T1000 (cell line): ENCODE results near the gene NDUFAF8.

ENCODE experiments used
- DNase-seq: peaks from one replicate; lab custom pipeline; 2025; ENCODE audit warnings: mixed read lengths; lab: John Stamatoyannopoulos, UW

Gene NDUFAF8

DNA sequence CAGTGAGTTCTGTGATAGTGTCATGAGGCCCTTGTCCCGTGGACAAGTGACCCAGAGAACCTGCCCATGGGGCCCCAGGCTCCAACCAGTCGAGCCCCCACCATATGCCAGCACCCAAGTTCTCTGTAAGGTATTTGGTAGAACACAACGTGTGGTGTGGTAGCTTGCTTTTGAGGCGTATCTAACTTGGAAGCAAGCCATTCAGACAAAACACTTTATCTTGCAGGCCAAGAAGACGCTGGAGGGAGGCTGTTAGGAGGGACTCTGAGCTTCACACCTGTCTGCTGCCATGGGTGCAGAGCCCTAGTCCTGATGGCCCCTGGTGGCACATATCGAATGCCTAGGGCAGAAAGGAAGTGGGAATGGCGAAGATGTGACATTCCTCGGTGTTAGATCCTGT is 1.6 kb downstream of the NDUFAF8 start:
- no peak for DNase-seq

DNA sequence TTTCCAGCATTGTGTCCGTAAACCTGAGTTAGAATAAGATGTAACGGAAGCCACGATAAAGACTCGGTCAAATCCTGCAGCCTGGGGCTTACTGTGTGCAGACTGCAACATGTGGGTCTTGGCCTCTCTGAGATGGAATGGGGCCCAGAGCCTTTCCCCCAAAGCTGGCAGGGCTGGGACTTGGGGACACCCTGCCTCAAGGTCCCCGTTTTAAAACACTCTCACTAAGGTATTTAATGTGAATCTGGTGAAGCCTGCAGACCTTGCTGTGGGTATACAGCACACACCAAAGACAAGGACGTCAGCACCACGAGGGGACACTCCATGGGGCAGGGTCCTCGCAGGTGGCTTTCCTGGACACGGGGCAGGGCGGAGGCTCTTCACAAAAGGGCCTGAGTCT is 2.1 kb downstream of the NDUFAF8 start:
- DNase-seq: no peak

DNA sequence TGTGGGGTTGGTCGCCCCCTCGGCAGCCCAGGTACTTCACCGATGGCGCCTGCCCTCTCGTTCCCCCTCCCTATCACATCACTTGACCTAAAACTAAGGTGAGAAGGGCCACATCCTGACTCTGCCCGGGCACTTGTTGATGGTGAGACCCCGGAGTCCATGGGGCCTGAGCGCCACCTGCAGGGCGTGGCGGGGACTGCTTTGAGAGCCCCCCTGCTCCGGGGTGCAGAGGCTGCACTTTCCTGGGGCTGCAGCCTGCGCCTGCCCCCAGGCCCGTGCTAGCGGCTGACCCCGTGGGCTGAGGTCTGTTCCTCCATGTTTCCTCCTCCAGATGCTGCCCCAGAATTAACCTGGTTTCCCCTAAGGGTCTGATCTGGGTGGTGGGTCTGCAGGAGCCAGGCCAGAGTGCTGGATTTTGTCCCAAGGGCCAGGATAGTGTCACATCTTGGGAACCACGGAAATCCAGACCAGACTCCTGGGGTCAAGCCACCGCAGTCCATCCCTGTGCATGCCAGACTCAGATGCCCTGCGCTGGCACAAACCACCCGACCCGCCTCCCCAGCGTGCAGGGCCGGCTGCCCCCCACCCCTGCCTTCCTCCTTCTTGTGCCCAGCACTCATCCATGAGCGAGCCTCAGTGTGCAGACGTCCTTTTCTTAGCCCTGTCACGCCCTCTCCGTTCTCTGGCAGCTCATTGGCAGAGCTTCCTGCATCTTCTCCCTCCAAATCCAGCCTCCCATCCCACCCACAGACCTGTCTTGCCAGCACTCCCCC is 2.7 kb downstream of the NDUFAF8 start:
- peak; percentile 51 for DNase-seq

DNA sequence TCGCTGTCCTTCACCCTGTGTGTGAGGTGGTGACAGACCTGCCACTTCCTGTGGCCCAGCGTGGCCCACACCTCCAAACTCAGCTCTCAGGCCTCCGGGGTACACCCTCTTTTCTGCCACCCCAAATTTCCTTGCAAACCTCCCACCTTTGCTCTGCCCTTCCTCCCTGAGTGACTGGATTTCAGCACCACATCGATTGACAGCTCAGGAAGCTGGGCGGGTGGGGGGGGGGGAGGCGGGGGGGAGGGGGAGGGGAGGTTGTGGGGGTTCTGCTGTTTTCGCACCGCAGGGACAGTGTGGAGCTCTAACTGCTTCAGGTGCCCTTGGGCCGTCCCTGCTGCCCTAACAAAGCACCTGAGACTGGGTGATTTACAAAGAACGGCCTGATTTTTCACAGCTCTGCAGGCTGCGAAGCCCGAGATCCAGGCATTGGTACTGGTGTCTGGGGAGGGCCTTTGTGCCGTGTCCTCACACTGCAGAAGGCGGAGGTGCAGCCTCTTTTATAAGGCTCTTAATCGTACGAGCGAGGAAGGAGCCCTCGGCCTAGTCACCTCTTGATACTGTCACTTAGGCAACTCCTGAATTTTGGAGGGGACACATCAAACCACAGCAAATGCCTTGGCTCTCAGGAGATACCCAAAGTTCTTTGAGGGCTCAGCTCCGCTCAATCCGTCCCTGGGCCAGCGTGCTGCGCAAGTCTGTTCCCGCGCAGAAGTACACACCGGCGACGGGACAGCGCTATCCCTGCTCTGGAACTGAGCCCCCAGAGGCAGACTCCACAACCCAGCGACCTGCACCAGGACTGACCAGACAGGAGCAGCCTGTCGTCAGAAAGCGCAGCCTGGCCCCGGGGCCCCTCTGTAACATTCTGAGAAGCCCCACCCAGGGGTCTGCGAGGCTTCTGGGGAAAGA is 3.6 kb downstream of the NDUFAF8 start:
- DNase-seq: no peak

DNA sequence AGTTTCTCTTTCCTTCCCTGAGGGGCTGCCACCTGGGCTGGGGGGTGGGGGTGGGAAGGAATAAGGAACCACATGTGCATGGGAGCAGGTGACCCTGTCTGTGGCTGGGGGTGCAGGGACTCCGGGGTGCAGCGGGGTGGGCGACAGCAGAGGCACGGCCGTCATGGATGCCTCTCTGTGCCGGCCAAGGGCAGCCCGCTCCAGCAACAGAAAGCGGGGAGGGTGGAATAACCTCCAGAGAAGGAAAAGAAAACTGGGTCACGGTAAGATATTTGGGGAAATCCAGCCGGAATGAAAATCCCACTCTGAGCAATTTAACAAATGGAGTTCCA is 4.2 kb downstream of the NDUFAF8 start:
- no peak for DNase-seq

DNA sequence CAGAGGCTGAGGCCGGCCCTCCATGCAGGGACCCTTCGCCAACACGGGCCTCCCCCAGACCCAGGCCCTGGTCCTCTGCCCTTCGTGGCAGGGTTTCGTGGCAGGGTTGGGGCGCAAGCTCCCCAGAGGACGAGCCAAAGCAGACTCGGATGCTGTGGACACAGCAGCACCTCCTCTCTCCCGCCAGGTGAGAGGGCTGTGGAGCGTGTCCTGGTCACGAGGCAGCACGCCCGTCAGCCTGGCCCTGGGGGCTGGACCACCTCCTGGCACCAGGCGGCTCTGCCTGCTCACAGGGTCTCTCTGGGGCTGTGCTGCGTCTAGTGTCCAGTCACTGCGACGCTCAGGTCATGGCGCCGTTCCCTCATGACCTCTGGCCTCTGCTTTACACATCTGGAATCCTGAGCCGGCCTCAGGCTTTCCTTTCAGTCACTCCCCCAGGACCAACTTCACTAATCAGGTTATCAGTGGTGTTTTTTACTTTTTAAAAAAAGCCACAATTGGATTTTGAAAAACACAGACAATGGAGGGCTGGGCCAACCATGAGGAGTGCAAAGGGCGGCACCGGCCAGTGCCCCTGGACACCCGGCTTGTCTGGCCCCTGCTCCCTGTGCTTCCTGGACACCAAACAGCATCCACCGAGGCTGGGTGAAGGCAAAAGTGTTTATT is 5.4 kb downstream of the NDUFAF8 start:
- no peak for DNase-seq

DNA sequence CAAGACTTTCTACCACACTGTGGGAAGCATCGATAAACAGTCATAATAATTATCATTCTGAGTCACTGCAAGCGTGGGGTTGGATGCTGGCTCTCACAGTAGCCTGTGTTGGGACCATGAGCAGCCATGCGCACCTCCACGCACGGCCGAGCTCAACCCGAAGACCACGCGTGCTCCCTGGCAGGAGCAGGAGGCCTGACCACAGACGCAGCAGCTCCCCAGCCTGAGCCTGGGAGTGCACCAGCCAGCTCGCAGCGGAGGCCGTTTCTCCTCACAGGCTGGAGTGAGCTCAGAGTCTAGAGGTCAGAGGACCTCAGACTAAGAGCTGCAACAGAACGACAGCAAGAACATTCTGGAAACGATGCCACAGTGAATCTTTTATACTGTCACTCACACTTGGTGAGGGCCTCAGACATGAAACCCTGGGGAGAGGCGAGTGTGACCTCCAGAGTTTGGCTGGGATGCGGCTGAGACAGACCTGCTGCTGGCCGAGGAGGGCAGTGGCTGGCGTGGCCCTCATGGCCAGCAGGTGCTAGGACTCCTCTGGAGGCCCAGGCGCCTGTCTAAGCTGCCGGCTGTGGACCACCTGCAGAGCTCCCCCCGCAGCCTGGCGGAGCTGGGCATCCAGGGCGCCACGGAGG is 6.0 kb downstream of the NDUFAF8 start:
- DNase-seq: no peak

DNA sequence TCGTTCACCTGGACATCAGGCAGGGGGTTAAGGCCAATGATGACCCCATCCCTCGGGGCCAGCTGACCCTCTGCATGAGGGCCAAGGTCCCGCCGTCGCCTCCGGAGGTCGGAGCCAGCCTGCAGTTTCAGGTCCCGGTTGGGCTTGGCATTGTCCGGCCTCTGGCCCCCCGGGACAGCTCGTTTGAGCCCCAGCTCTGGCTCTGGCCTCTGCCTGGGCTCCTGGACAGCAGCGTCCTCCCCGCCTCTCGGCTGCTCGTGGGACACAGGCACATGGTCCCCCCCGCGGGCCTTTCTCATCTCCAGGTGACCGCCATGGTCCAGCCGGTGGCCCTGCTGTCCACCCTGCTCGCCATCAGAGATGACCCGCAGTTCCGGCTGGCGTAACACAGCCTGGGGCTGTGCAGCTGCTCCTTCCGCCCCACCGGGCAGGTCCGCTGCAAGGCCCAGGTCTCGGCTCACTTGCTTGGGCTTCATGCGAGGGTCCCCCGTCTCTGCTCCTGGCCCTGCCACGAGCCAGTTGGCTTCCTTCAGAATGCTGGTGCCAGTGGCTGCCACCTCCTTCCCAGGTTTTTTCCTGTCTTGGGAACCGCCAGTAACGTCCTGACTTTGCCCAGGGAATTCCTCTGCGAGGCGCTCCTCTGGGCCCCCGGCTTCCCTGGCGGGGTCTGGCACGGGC is 6.7 kb downstream of the NDUFAF8 start:
- DNase-seq: no peak

DNA sequence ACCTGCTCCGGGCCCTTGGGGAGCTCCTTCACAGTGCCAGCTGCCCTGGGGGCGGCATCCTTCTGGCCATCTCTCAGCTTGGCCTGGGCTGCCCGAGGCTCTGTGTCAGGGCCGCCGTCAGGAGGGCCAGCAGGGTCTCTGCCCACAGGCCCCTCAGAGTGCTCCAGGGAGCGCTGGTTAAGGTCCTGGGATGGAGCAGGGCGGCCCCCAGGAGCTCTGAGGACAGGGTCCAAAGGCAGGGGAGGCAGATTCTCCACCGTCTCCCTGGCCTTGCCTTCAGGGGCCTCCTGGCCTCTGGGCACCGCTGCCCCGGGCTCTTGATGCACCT is 7.2 kb downstream of the NDUFAF8 start:
- DNase-seq: no peak

DNA sequence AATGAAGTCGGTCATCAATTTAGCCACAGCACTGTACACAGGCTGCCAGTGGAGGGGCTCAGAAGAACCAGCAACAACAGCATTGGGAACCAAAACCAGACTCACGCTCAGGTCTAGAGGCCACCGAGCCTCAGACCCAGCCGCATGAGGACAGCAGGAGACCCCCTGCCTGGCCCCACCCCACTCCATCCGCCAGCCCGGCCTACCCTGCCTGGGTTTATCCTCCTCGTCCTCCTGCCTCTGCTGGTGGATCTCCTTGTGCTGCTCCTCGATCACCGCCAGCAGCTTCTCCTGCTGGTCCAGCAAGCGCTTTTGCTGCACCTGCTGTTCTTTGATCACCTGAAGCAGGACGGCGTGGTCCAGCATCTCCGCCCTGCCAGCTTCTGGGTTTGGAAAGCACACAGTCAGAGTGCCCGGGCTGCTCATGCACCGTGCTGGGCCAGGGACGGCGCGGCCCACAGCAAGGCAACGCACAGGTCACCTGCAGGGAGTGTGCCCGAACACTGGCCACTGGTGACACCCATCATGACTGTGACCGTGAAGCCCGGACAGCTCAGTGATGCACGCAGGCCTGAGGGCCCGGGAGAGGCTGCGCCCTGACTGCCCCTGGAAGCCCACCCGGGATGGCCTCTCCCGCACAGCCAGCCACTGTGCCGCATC is 7.7 kb downstream of the NDUFAF8 start:
- no peak for DNase-seq

DNA sequence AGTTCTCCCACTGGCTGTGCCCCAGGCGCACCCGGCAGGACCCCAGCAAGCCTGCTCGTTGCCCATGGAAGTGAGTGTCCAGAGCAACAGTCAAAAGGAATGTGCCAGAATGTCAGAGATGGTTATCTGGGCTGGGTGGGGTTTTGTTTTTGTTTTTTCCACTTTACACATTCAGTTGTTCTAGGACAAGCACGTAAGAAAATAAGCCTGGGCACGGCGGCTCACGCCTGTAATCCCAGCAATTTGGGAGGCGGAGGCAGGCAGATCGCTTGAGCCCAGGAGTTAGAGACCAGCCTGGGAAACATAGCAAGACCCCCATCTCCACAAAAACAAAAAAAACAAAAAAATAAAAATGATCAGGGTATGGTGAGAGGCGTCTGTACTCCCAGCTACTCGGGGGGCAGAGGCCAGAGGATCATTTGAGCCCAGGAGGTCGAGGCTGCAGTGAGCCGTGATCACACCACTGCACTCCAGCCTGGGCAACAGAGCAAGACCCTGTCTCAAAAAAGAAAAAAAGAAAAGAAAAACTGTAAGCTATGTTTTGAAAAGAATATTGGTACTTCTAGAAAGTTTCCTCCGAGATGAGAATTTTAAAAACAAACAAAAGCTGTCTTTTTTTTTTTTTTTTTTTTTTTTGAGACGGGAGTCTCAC is 8.3 kb downstream of the NDUFAF8 start:
- DNase-seq: no peak

DNA sequence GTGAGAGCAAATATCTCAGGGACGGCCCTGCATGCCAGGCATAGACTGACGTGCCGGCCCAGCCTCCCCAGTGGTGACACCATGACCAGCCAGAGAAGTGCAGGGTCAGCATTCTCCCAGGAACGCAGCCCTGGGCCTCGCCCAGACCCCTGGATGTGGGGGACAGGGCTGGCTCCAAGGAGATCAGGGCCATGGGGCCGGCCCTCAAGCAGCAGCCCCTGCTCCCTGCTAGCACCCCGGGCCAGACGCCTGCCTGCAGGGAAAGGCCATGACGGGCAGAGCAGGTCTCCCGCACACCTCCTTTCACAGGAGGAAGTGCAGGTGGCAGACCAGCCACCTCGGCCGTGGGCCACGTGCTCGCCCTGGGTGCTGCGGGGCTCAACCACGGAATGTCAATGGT is 9.5 kb downstream of the NDUFAF8 start:
- no peak for DNase-seq

DNA sequence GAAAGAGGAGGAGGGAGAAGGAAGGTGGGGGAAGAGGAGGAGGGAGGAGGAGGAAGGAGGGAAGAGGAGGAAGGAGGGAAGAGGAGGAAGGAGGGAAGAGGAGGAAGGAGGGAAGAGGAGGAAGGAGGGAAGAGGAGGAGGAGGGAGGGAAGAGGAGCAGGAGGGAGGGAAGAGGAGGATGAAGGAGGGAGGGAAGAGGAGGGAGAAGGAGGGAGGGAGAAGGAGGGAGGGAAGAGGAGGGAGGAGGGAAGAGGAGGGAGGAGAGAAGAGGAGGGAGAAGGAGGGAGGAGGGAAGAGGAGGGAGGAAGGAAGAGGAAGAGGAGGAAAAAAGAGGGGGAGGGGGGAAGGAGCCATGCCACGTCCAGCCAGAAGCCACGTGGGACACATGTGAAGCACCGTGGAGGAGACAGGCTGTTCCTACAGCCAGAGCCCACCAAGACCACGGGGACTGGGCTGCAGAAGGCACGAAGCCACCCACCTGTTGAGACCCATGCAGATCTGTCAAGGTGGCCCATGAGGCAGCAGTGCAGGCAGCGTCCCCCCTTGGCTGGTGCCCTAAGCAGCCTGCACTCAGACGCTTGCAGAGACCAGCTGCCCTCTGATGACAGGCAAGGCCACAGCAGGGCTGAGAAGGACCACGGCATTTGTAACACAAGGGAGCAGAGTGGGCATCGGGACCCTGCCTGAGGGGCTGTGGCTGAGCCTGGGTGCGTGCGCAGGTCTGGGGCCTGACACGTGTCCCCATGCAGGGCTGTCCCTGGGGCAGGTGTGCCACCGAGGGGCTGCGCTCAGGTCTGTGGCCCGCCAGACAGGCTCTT is 10.3 kb downstream of the NDUFAF8 start:
- DNase-seq: no peak

DNA sequence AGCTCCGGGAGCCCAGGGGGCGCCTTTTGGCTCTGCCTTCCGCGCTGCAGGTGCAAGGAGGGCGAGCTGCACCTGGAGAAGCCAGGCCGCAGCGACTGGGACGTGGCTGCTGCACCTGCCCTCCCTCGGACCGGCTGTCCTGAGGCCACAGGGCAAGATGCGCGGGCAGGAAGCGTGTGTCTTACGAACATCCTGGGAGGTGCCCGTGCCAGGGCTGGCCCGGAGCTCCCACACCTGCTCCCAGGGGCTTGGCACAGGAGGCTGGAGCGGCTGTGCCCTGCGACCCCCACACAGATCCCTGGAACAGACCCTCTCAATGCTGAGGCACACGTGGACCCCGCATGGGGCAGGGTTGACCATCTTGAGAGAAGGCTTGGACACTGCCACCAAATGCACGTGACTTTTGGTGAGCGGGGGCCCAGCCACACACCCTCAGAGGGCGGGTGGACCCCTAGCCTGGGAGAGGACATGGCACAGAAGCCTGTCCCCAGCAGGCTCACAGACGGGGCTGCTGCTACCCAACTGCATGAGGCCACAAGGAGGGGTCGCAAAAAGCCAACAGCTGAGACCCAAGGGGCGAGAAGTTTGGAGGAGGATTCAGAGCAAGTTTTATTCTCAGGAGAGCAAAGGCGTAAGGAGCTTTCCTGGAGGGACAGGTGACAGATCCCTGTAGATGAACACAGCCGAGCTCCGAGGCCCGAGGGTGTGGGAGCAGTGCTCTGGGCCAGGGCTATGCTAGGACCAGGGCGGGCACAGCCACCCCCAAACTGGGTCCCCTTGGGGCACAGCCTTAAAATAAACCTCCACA is 11.4 kb downstream of the NDUFAF8 start:
- no peak for DNase-seq

DNA sequence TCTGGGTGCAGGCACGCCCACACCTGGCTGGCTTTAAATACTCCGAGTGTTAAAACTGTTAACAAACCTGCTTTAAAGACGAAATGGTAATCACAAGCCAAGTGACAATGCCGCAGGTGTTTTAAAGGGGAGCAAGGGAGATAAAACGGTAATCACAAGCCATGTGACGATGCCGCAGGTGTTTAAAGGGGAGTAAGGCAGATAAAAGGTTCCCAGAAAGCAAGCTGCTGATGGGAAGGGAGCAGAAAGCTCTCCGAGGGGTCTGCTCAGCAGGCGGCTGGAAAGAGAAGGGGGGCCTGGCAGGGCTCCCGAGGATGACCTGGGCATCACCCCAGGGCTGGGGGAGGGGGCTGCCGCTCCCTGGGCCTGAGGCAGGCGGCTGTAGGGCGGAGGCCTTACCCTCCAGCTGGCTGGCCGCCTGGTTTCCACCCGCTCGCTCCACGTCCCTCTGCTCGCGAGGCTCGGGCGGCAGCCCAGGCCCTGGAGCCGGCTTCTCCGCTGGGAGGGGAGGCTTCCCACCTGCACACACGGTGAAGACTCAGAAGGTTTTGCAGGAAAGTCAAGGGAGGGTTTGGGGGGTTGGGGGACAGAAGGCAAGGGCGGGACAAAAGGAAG is 12.1 kb downstream of the NDUFAF8 start:
- no peak for DNase-seq

DNA sequence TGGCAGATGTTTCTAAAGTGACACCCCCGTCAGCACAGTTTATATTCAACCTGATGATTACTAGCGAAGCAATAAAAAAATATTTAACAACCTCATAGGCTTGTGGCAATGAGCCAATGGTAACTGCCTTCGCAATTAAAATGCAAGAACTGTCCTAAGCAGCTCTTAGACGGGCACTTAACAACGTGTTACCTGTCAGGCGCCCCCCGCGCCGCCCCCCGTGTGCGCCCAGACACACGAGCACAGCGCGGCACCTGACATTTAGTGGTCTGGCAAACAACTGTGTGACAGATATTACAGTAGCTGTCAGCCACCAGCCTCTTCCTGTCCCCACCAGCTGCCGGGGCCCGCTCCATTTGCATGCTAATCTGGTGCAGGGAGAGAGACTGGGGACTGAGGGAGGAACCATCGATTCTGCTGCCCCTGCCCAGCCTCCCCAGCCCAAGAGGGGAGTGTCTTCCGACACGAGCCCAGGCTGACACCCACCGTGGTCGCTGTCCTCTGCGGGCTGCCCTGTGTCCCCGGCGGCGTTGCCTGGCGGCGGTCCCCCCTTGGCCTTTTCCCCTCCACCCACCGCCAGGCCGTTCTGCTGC is 12.7 kb downstream of the NDUFAF8 start:
- no peak for DNase-seq

DNA sequence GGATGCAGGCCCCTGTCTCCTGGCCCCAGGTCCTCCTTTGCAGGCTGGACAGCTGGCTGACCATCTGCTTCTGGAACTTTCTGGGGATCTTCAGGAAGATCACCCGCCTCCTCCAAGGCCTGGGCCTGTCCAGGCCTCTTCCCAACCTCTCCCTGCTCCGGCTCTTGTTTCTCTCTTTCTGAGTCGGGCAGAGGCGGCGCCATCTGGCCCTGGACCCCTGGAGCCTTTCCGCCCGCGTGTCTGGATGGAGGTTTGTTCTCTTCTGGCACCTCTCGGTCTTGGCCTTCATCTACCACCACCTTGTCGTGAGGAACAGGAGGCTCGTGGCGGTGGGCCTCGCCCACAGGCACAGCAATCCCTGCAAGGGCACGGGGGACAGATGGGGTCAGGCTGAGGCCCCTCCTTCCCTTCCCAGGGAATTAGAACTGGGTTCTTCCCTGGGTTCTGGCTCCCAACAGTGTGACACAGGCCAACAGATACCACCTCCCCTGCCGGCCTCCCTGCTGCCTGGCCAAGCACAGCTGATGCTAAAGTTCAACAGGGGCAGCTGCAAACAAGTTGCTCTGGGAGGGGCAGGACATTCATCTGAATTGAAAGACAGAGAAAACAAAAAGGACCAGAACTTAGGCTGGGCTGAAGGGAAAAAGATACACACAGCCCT is 13.3 kb downstream of the NDUFAF8 start:
- DNase-seq: no peak

DNA sequence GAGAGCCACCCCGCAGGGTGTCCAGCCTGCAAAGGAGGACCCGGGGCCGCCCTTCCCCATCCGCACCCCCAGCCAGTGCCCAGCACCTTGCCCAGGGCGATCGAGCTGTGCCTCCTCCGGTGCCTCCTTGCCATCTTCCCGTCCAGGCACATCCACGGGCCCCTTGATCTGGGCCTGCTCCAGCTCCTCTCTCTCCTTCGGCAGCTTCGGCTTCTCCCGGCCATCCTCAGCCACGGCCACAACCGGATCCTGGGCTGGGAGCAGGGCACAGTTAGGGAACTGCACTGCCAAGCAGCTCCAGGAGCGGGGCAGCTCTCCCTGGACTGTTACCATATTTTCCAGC is 13.8 kb downstream of the NDUFAF8 start:
- DNase-seq: no peak
